ENCODE data around the gene PCCA.
"Not testable (repeated sequence)": the region's sequence is repeated elsewhere in the genome, so short reads cannot be mapped to it uniquely, and the experiment has no call there.

Gene PCCA

DNA sequence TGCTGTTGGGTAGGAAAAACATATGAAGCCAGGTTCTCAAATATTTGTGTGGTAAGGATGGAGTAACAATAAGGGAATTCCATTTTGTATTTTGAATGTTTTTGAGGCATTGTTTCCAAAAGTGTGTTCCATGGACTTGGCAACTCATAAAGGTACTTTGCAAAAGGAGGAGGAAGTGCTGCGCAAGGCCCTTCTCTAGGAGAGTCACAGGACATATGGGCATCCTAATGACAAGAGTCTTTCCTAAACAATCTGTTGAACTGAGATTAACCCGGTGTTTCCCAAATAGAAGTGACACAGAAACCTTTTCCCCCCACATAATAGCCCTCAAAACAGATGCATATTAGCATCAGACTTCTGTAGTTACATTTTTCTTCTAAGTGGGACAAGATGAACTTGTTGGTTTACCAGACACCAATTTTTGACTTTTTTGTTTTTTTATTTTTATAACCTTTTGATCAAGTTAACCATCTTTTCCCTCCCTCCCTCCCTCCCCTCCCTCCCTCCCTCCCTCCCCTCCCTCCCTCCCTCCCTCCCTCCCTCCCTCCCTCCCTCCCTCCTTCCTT is 209.3 kb downstream of the PCCA start:
- in situ Hi-C loops (cut with MboI; ENCODE audit: low sequenced_read_pairs) = no loop called here

DNA sequence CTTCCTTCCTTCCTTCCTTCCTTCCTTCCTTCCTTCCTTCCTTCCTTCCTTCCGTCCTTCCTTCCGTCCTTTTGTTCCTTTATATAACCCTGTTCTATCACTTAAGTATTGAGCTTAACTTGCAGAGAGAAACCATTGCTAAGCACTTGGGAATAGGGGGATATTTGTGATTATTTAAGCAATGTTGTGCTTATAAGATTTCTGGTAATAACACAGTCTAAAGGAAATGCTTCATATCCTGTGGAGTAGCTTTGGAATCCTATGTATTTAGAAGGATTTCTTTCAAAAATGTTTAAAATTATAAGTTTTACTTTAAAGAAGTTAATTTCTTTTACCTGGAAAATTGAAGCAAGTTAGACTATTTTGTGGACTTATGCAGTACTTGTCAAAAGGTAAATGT is 209.8 kb downstream of the PCCA start:
- in situ Hi-C loops (cut with MboI; ENCODE audit: low sequenced_read_pairs) = no loop called here

DNA sequence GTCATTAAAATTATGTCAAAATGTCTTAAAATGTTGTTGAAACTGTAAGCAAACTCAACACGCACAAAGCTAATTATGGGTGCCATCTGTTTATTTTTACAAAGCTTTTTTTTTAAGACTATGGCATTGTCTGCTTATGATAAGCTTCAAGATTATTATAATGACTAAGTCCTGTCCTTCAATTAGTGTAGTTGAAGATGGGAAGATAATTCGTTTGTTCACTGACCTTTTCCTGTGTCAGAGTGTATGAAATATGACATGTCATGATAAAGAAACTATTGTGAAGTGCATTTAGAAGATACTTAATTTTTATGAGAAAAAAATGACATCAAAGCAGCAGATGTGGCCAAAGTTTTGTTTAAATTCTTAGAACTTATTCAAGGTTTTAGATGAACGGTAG is 211.3 kb downstream of the PCCA start:
- in situ Hi-C loops (cut with MboI; ENCODE audit: low sequenced_read_pairs) = no loop called here

DNA sequence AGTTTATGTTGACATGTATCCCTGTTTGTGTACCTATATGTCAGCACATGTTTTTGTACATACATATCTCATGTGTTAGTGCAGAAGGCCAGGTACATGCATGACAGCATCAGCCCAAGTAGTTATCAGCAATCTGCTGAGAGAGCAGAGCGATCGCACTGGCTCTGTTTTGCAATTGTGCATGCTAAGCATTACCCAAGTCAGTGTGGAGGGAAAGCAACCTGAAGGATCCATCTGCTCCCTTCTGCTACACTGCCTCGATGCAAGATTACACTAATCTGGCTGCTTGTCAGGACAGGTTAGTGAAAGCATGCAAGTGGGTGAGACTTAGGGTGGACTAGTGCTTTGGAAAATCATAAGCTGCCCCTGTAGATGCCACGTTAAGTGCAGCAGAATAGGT is 211.8 kb downstream of the PCCA start:
- in situ Hi-C loops (cut with MboI; ENCODE audit: low sequenced_read_pairs) = no loop called here

DNA sequence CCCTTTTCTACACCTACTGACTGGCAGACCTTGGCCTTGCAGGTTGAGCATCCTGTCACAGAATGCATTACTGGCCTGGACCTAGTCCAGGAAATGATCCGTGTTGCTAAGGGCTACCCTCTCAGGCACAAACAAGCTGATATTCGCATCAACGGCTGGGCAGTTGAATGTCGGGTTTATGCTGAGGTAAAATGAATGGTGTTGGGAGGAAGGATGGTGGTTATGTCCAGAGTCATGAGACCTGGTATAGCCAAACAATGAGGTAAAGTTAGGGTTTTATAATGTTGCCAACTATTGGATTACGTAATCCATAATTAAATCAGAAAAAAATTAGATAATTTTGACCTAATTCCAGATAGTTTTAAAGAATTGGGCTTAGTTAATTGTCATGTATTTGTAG is 212.5 kb downstream of the PCCA start:
- in situ Hi-C loops (cut with MboI; ENCODE audit: low sequenced_read_pairs) = no loop called here

DNA sequence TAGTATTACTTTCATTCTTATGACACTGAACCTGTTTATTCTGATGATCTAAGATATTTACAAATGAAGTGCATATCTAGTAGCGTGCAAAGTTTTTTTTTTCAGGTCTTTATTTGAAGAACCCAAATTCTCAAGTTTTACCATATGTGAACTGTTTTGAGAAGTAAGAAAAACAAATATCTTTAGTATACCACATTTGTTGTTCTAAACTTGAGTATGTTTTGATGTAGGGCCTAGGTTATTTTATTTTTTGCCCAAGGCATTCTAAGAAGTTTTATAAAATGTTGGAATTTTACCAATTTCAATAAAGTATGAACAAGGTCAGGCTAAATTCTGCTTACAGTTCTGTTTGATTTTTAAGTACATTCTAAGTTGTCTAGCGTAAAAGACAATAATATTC is 213.5 kb downstream of the PCCA start:
- in situ Hi-C loops (cut with MboI; ENCODE audit: low sequenced_read_pairs) = no loop called here

DNA sequence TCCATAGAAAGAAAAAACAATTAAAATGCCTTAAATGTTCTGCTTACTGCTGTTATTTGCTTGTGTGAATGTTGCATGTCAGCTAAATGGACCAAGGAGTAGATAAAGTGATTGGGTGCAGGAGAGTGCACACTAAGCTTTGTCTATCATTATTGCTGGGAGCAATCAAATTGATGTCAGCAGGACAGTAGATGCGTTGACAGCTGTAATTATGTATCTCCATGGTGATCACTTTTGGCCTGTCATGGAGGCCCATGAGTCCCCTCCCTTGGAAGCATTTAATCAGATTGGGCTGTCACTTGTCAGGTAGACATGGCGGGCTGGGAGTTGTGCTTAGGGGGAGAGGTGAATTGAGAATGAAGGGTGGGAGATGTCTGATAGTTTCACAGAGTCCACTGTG is 215.3 kb downstream of the PCCA start:
- in situ Hi-C loops (cut with MboI; ENCODE audit: low sequenced_read_pairs) = no loop called here

DNA sequence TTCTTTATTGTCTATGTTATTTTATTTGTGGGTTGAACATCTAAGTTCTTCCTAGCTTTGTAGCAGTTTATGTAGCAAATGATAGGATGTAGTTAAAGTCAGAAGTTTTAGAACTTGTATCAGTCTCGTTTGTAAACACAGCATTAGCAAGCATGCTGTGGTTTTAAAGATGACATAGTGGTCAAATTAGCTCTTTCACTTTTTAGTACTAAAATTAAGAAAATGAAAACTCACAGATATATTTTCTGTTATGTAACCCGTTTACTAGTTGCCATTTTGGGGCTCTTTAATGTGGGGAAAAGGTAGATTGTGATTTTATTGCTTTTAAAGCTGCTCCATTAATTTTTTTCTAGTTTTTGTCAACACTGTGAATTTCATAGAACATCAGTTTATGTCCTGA is 216.5 kb downstream of the PCCA start:
- in situ Hi-C loops (cut with MboI; ENCODE audit: low sequenced_read_pairs) = no loop called here

DNA sequence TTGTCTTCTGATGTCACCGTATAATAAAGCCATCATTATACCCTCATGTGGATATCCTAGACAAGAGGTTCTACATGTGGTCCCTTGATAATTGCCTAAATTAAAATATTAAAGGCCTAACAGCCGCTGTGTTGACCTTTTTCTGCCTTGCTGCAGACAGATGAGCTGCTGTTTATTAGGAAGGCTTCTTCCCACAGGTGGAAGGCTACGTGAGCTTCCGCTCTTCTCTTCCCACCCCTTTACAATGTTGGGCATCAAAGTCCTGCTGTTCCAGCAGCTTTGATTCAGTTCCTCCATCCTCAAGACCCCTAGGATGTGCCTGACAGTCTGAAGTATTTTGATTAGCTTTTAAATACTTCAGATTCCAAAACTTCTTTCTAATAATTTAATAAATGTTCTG is 217.1 kb downstream of the PCCA start:
- in situ Hi-C loops (cut with MboI; ENCODE audit: low sequenced_read_pairs) = no loop called here

DNA sequence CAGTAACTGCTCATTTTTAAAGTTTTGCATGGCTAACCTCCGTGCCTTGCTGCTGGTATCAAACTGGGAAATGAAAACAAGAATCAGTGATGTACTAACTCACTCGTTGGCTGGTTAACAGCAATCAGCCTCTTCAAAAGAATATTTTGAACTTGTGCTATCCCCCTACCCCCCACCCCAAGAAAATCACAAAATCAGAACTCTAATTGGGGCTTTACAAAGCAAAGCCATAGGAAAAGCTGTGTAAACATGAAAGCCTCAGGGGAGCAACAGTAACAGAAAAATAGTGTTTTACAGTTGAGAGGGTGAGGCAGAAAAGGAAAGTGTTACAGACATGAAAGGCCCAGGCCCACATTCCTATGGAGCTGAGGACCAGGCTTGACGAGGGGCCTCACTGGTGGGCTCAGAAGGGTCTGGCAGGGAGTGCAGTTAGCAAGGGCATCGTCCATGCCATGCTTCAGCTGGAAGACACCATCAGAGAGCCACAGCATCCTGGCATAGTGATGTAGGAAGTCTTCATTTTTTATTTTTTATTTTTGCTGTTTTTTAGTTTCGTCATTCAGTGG is 217.6 kb downstream of the PCCA start:
- in situ Hi-C loops (cut with MboI; ENCODE audit: low sequenced_read_pairs) = no loop called here

DNA sequence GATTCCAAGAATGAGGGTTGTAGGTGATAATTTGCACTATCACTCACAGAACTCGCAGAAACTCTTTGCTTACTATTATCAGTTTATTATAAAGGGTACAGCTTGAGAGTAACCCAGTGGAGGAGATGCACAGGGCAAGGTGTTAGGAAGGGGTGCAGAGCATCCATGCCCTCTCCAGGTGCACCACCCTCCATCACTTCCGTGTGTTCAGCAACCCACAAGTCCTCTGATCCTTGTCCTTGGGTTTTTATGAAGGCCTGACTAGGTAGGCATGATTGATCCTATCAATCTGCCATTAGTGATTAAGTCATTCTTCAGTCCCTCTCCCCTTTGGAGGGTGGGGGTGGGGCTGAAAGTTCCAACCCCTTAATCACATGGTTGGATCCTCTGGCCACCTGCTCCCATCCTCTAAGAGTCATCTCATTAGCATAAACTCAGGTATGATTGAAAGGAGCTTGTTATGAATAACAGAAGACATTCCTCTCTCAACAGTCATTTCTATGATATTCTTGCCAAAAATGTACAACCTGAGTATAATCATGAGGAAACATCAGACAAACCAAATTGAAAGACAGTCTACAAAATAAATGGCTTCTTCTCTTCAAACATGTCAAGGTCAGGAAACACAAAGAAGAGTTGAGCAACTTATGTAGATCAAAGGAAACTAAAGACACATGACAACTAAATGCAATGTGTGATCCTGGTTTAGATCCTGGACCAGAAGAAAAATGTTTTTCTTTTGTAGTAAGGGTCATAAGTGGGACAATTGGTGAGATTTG is 225.4 kb downstream of the PCCA start:
- in situ Hi-C loops (cut with MboI; ENCODE audit: low sequenced_read_pairs) = no loop called here

DNA sequence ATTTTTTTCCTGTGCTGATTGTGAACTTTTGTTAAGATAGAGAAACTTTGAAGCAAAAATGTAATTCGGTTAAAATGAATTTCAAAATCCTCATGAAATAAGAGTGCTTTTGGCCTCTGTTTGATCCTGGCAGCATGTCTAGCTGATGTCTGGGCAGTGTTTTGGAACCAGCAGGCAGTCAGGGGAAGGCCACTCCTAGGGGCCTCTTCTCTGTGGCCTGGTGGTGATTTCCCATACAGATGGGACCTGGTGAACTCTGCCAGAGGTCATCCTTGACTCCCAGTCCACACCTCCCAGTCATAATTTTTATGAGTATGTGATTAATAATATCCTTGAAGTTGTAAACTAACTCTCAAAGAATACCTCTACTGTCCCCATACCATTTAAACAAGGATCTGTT is 226.6 kb downstream of the PCCA start:
- in situ Hi-C loops (cut with MboI; ENCODE audit: low sequenced_read_pairs) = no loop called here

DNA sequence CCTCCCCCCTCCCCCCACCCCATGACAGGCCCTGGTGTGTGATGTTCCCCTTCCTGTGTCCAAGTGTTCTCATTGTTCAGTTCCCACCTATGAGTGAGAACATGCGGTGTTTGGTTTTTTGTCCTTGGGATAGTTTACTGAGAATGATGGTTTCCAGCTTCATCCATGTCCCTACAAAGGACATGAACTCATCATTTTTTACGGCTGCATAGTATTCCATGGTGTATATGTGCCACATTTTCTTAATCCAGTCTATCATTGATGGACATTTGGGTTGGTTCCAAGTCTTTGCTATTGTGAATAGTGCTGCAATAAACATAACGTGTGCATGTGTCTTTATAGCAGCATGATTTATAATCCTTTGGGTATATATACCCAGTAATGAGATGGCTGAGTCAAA is 229.6 kb downstream of the PCCA start:
- in situ Hi-C loops (cut with MboI; ENCODE audit: low sequenced_read_pairs) = not testable (repeated sequence)

DNA sequence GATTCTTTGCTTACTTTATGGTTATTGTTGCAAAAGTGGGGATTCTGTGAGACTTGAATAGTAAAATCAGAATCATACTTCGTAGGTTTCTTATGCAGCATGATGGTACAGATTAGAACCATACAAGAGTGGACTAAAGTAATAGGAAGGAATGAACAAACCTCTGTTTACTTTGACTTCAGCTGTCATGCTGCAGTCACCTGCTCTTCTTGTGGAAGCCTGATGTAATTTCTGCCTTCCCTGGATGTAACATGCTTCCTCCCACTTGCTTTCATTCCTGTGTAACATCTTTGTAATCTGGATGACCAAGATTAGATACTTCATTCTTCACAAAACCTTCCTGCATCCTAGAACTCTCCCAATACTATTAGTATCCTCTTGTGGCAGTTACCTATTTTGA is 235.0 kb downstream of the PCCA start:
- in situ Hi-C loops (cut with MboI; ENCODE audit: low sequenced_read_pairs) = loop anchor here (10.0 kb wide), 1 partner anchor 61 kb away; no protein-coding TSS in a partner anchor

DNA sequence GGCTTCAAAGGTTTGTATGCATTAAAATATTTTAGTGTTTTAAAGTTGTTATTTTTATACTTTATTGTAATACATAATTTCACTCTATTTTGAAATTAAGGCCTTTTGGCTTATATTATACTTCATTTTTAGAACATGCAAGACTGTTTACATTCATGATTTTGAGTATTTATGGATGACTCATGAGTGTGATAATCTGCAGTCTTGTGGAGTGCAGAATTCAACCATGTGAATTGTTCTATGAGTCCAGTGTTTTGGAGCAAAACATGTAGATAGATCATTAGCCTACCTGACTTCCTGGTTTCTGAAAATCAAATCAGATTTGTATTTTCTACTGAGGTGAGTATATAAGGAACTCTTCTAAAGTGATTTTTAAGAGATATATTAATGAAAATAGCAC is 241.8 kb downstream of the PCCA start:
- in situ Hi-C loops (cut with MboI; ENCODE audit: low sequenced_read_pairs) = no loop called here

DNA sequence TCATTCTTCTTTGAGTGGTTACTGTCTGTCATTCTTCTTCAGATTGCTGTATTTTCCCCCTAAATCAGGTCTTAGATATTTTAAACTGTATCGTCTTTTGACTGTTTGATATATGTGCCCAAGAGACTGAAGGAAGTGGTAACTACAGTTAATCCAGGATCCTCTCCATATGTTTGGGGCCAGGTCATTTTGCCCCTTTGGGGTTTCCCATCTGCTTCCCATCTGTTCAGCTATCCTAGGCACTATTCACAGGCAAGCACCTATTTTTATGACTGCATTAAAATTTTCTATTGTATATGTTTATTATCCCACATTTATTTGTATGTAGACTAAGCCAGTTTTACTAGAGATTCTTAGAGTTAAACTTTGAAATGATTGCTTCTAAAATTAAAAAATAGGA is 244.2 kb downstream of the PCCA start:
- in situ Hi-C loops (cut with MboI; ENCODE audit: low sequenced_read_pairs) = no loop called here

DNA sequence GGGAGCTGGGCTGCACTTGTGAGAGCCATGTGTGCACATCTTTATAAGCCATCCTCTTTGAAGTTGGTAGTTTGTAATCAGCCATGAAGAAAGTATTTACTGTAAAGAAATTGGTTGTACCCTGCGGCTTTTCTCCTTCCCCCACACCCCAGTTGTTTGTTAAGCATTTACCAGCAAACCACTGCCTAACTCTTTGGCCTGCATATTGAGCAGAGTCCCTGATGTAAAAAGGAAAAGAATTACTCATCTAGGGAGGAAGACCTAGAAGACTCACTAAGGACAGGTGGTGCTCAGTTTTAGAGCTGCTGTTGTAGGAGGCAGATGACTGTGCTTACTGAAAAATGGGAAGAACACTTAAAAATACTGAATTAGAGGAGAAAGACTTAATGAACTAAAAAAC is 245.3 kb downstream of the PCCA start:
- in situ Hi-C loops (cut with MboI; ENCODE audit: low sequenced_read_pairs) = no loop called here

DNA sequence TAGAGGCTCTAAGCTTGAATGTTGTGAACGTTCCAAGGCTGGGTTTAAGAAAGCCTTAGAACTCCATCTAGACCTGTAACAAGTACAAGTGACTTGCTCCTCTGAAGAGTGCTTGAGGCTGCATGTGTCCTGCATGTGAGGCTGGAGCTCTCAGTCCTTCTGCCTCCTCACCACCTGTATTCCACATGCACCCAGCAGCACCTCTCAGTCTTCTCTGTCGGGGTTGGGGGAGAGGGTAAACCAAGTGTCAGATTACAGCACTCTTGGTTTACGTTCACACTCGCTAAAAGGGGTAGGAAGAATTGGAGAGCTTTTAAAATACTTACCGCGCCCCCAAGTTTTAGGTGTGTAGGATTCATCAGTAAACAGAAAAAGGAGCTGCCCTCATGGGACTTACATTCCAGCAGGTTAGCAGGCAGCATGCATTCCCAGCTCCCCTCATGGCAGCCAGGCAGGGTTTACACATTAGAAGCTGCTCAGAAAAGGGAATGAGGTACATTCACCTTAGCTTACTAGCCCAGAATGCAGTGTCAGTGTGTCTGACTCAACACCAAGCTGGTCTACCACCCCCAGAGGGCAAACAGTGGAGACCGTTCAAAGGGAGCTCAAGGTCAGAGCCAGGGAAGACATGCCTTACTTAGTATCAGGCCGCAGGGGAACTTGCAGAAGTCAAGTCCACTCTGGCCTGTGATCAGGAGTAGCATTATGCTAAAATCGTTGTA is 248.1 kb downstream of the PCCA start:
- in situ Hi-C loops (cut with MboI; ENCODE audit: low sequenced_read_pairs) = no loop called here

DNA sequence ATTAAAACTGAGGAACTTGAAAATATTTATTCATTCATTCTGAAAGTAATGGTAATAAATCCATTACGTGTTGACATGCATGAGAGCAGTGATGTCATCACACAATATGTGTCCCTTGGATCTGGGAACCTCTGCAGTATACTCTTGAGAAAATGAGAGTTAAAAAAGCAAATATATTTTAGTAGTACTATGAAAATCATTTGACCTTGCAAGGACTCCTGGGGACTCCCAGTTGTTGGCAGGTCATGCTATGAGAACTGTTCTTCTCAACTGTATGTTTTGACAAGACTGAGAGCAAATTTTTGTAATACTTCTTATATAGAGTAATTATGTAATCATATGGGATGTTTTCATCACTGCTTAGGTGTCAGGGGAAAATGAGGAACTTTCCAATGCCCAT is 249.4 kb downstream of the PCCA start:
- in situ Hi-C loops (cut with MboI; ENCODE audit: low sequenced_read_pairs) = no loop called here

DNA sequence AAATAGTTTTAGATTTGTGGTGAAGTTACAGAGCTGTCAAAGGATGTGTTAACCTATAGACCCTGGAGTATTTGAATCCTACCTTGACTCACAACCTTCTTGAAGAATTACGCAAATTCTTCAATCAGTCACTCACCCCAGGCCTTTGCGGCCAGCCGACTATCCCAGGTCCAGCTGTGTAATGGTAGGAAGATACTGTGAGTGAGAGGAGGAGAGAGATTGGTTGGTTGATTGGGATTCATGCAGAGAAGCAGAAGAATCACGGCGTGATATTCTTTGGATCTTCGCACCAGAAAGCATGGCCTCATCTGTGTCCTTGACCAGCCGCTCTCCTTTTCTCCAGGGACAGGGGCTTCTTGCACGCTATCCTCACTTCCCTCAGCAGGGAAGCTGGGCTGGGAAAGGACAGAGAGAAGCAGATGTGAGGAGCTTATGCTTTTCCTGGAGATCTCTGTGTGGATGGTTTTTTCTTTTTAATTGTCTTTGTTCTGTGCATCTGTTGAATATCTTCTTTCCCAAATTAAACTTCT is 250.6 kb downstream of the PCCA start:
- in situ Hi-C loops (cut with MboI; ENCODE audit: low sequenced_read_pairs) = no loop called here

DNA sequence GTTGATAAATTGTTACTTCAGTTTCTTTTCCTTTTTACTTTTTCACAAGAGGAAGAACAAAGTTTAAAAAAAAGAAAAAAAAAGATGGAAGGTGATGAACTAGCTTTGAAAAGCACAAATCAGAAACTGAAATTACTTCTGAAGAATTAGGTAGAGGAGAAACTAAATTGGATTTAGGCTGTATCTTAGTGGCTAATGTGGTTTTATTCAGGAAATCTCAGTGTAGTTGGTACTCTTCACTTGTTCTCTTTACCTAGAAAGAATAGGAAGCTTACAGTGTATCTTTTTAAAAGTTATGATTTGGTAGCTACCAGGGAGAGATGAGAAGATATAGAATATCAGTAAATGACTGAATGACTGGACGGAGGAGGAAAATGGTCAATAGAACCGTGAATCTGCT is 252.0 kb downstream of the PCCA start:
- in situ Hi-C loops (cut with MboI; ENCODE audit: low sequenced_read_pairs) = no loop called here

DNA sequence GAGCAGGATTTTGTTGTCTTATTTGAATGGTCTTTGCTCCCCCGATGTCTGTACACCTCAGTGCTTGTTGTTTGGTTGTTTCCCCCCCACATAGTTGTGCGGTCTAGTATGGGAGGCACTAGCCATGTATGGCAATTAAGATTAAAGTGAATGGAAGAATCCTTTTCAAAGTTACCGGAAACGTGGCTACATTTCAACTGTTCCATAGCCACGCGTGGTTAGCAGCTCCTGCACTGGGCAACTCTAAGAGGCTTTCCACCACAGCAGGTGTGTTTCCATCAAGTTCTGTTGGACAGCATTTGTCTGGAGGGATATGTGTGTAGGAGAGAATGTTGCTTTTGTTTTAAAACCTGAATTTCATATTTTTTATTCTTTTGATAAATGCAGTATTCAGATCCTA is 252.4 kb downstream of the PCCA start:
- in situ Hi-C loops (cut with MboI; ENCODE audit: low sequenced_read_pairs) = no loop called here
